SK-N-MC (cell line): ENCODE data around the gene PDP2.

Source experiments
- DNase-seq: peaks from one replicate; pipeline ENCODE4 v3.0.0-alpha.2; 2011; ENCODE audit warnings: low read depth, low spot score
- H3K27ac ChIP-seq: fragments of 200-600 bp; sonication (generic); 2 replicates; pipeline ENCODE4 v1.5.1; 2016; ENCODE audit warnings: mixed run types
- H3K36me3 ChIP-seq: fragments of 200-600 bp; sonication (generic); 2 replicates; pipeline ENCODE4 v1.6.1; 2017; ENCODE audit warnings: antibody characterized with exemption, low read length, mixed read lengths; ENCODE audit not compliant: insufficient read depth
- H3K4me3 ChIP-seq: fragments of 200-600 bp; sonication (generic); 2 replicates; pipeline ENCODE4 v1.5.1; 2016
- H3K9ac ChIP-seq: fragments of 200-600 bp; sonication (generic); 2 replicates; pipeline ENCODE4 v1.8.0; 2017; ENCODE audit warnings: mixed run types, mixed read lengths; ENCODE audit not compliant: insufficient read length
- H3K9me3 ChIP-seq: fragments of 200-600 bp; sonication (generic); 2 replicates; pipeline ENCODE4 v1.6.1; 2017; ENCODE audit warnings: low read depth, mild to moderate bottlenecking, antibody characterized with exemption, low read length, moderate library complexity, mixed read lengths
- EZH2 ChIP-seq: fragments of 200-600 bp; sonication (generic); IDR thresholded peaks from one replicate; pipeline ENCODE4 v1.6.1; 2017; ENCODE audit warnings: antibody characterized with exemption
- FOXP2 ChIP-seq: optimal IDR thresholded peaks from 2 replicates; pipeline ENCODE3; 2011; ENCODE audit warnings: mild to moderate bottlenecking, moderate library complexity; ENCODE audit not compliant: insufficient read depth; ENCODE audit errors: extremely low read length, control extremely low read depth
- POLR2AphosphoS5 ChIP-seq: IDR thresholded peaks from 2 replicates; pipeline ENCODE4 v1.6.1; 2012; ENCODE audit warnings: mild to moderate bottlenecking, low read depth, low read length, borderline replicate concordance

Gene PDP2

DNA sequence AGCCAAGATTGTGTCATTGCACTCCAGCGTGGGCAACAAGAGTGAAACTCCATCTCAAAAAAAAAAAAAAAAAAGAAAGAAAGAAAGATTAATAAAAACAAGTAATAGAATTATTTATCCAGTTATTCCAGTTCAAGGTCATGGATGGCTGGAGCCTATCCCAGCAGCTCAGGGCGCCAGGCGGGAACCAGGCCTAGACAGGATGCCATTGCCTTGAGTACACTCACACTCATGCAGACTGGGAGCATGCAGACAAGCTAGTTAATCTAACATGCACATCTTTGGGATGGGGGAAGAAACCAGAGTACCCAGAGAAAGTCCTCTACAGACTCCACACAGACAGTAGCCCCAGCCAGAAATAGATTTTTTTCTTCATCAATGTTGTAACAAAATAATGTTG, 17.9 kb downstream of the PDP2 start:
- H3K36me3 ChIP-seq, result no peaks in the 10 kb centered on the region
- H3K9ac ChIP-seq, result no peak overlapping the region
- DNase-seq, result no peak
- no peak overlapping the region for H3K4me3 ChIP-seq
- no peaks in the 10 kb centered on the region for H3K9me3 ChIP-seq
- no peak for TF ChIP-seq POLR2AphosphoS5
- TF ChIP-seq FOXP2, result no peak
- TF ChIP-seq EZH2, result no peak
- no peak overlapping the region for H3K27ac ChIP-seq

- TF ChIP-seq FOXP2 (no peak), POLR2AphosphoS5 (no peak), EZH2 (no peak)
- Histone ChIP-seq H3K9ac (no peak overlapping the region), H3K9me3 (no peaks in the 10 kb centered on the region), H3K27ac (no peak overlapping the region), H3K36me3 (no peaks in the 10 kb centered on the region), H3K4me3 (no peak overlapping the region)
- no peak for DNase-seq
Measured at GRCh38 chr16:66898933-66899309, 18.6 kb downstream of the PDP2 start.

DNA sequence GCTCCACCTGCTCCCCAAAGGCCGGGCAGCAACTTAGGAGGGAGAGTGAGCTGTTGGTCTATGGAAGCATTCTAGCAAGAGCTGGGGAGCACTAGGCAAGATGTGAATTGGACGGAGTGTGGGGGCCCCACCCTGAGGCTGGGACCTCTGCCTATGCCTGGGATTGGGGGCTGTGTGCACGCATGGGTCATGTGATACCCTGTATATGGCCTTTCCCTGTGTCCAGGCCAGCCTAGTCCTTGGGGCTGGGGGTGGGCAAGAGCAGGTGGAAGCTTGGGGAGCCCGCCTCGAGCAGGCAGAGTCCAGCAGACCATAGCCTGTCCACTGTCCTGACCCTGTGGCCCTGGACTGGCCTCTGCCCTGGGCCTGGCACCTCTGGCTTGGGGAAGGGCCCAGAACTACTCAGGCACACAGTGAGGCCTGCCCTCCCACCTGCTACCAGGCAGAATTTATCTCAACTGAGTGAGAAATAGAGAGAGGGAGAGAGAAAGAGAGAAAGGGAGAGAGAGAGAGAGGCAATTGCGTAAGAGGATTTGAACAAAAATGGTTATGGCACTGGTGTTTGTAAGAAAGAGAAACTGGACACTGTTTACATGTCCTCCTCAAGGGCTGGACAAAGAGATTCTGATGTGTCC, 19.1 kb downstream of the PDP2 start:
- Histone ChIP-seq H3K9me3 (no peaks in the 10 kb centered on the region), H3K27ac (no peak overlapping the region), H3K9ac (no peak overlapping the region), H3K4me3 (no peak overlapping the region), H3K36me3 (no peaks in the 10 kb centered on the region)
- TF ChIP-seq POLR2AphosphoS5 (no peak), EZH2 (no peak), FOXP2 (no peak)
- no peak for DNase-seq

DNA sequence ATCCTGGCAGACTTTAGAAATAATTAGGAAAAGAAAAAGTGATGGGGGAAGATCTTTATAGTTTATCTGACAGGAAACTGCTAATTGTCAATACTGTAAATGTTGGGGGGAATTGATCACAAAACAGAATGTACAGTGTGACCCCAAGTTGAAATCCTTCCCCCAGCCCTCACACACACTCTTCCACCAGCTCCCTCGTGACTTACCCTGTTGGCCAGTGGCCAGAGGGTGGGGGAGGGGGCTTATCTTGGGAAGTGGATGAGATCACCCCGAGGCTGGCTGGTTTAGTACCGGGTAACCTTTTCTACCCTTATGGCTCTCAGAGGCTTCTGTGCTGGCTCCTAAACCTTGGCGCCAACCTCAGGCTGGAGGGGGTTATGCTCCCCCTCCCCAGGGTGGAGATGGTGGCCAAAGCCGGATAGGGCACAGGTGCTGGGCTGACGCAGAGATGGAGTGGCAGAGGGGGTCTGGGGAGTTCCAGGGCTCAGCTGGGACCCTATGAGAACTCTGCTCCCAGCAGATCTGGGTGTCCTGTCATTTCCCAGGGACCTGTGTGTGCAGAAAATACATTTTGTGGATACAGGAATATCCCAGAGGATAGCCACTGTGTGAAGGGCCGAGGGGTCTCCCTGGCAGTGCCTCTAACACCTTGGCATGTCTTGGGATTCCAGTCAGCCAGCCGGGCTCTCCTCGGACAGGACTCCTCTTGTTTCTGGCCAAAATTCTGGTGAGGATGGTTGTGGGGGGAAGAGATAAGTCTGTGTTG, 19.8 kb downstream of the PDP2 start:
- no peaks in the 10 kb centered on the region for H3K36me3 ChIP-seq
- H3K27ac ChIP-seq, result no peak overlapping the region
- no peak overlapping the region for H3K4me3 ChIP-seq
- DNase-seq, result no peak
- no peak overlapping the region for H3K9ac ChIP-seq
- H3K9me3 ChIP-seq, result no peaks in the 10 kb centered on the region
- TF ChIP-seq EZH2 (no peak), FOXP2 (no peak), POLR2AphosphoS5 (no peak)

GRCh38 chr16:66900721-66901441, 20.6 kb downstream of the PDP2 start:
- no peak for TF ChIP-seq POLR2AphosphoS5
- no peak for TF ChIP-seq FOXP2
- no peak for TF ChIP-seq EZH2
- no peak for DNase-seq
- Histone ChIP-seq H3K9ac (no peak overlapping the region), H3K4me3 (no peak overlapping the region), H3K36me3 (no peaks in the 10 kb centered on the region), H3K9me3 (no peaks in the 10 kb centered on the region), H3K27ac (no peak overlapping the region)

GRCh38 chr16:66901626-66902025, 21.3 kb downstream of the PDP2 start:
- no peak overlapping the region for H3K4me3 ChIP-seq
- no peak overlapping the region for H3K9ac ChIP-seq
- TF ChIP-seq POLR2AphosphoS5 (no peak), FOXP2 (no peak), EZH2 (no peak)
- H3K27ac ChIP-seq, result no peak overlapping the region
- no peak for DNase-seq
- H3K9me3 ChIP-seq, result no peaks in the 10 kb centered on the region
- H3K36me3 ChIP-seq, result no peaks in the 10 kb centered on the region

GRCh38 chr16:66902648-66903543, 22.6 kb downstream of the PDP2 start:
- TF ChIP-seq EZH2 (no peak), POLR2AphosphoS5 (no peak), FOXP2 (no peak)
- no peak overlapping the region for H3K9ac ChIP-seq
- no peak overlapping the region for H3K4me3 ChIP-seq
- H3K9me3 ChIP-seq, result no peaks in the 10 kb centered on the region
- H3K27ac ChIP-seq, result no peak overlapping the region
- no peak for DNase-seq
- H3K36me3 ChIP-seq, result no peaks in the 10 kb centered on the region
